Prostate gland (tissue), 2 donors: ENCODE data around the gene OR2T1.
"Not testable (repeated sequence)": the region's sequence is repeated elsewhere in the genome, so short reads cannot be mapped to it uniquely, and the experiment has no call there.

ENCODE experiments used
- POLR2A ChIP-seq: fragments of 450-650 bp; IDR thresholded peaks from one replicate; pipeline ENCODE4 v1.6.1; 2016; ENCODE audit warnings: antibody characterized with exemption, mild to moderate bottlenecking
- POLR2AphosphoS5 ChIP-seq: sonication (generic); formaldehyde crosslinking; IDR thresholded peaks from one replicate; pipeline ENCODE4 v1.6.1; 2017; ENCODE audit warnings: antibody characterized with exemption
- TF ChIP-seq, protein P1 (sequence below), 4 experiments: fragments of 200-600 bp in 2 of 4; fragments of 450-650 bp in 2 of 4; sonication (generic) in 2 of 4; IDR thresholded peaks; 1 replicate in 3 of 4; 2 replicates in 1 of 4; pipeline ENCODE4 v1.5.1; 2016 to 2019; ENCODE audit warnings: antibody characterized with exemption in 4 of 4, mild to moderate bottlenecking in 2 of 4, moderate library complexity in 2 of 4

DNA sequence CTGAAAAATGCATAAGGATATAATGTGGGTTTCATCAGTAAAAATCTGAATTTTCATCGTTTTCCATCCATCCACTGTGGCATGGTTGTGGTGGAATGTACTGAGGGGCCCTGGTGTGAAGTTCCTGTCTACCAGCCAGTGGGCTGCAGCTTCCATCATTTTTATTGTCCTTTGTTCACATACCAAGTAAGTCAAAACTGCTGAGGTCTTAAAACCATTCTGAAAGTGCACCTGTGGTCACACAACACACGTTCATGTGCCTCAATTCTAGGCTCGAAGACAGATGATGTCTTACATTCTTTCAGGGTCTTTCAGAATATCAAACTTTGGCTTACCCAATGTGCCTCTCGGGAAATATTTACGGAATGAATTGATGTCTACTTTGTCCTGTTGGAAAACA is 36.4 kb downstream of the OR2T1 start:
- not testable (repeated sequence) for TF ChIP-seq POLR2A, POLR2AphosphoS5
- TF ChIP-seq, protein P1, sequence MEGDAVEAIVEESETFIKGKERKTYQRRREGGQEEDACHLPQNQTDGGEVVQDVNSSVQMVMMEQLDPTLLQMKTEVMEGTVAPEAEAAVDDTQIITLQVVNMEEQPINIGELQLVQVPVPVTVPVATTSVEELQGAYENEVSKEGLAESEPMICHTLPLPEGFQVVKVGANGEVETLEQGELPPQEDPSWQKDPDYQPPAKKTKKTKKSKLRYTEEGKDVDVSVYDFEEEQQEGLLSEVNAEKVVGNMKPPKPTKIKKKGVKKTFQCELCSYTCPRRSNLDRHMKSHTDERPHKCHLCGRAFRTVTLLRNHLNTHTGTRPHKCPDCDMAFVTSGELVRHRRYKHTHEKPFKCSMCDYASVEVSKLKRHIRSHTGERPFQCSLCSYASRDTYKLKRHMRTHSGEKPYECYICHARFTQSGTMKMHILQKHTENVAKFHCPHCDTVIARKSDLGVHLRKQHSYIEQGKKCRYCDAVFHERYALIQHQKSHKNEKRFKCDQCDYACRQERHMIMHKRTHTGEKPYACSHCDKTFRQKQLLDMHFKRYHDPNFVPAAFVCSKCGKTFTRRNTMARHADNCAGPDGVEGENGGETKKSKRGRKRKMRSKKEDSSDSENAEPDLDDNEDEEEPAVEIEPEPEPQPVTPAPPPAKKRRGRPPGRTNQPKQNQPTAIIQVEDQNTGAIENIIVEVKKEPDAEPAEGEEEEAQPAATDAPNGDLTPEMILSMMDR (IDR thresholded peaks at IDR 0.05): not testable (repeated sequence)
